ENCODE data around the gene HEATR9. TPM values are rescaled to one million over a fixed set of nuclear protein-coding genes. Genes with fewer than 3 reads are reported as not detected.

Gene HEATR9
- polyA plus RNA-seq, 1 of the 3 experiments (the other 2 are of a cell fraction) = not detected

GRCh38 chr17:35900708-35901480, 32.2 kb upstream of the HEATR9 start:
- no peaks in the 10 kb centered on the region; the same call in 1 of the 2 replicates for H3K27me3 ChIP-seq (ENCODE audit: insufficient read depth)
- 69% methylated on average over 11 of the region's 11 CpGs for WGBS (ENCODE audit: low lambda C conversion rate)
- no peaks in the 10 kb centered on the region for H4K20me1 ChIP-seq (ENCODE audit: insufficient read depth)
- H3K79me2 ChIP-seq (ENCODE audit: insufficient read depth) = no peaks in the 10 kb centered on the region
- H3K9ac ChIP-seq = no peak overlapping the region
- no peaks in the 10 kb centered on the region for H3K9me3 ChIP-seq
- no peaks in the 10 kb centered on the region for H3K9me2 ChIP-seq
- CTCF ChIA-PET = interaction anchor here (0.7 to 1.0 kb wide), 2 partner anchors 12 to 51 kb away, joined by 3 read pairs; no protein-coding TSS in a partner anchor
- TF ChIP-seq TEAD4 (IDR thresholded peaks at IDR 0.05; ENCODE audit: borderline replicate concordance, insufficient read depth) = no peak
- no peak for TF ChIP-seq FOSL2 (IDR thresholded peaks at IDR 0.05; ENCODE audit: borderline replicate concordance, low read depth)
- no peak for TF ChIP-seq NRF1 (IDR thresholded peaks at IDR 0.05; ENCODE audit: low read depth, low read length)
- TF ChIP-seq FOXM1 (IDR thresholded peaks at IDR 0.05; ENCODE audit: low read depth) = no peak
- no peak for TF ChIP-seq SMC3 (IDR thresholded peaks at IDR 0.05; ENCODE audit: low read depth, low read length)
- no peak for TF ChIP-seq GABPA (IDR thresholded peaks at IDR 0.05; ENCODE audit: low read depth)
- H3K4me1 ChIP-seq (ENCODE audit: control insufficient read depth in 1 of 2, insufficient read depth in 2 of 2, low read depth in 1 of 2, low read length in 1 of 2) = no peaks in the 10 kb centered on the region
- H2AFZ ChIP-seq (ENCODE audit: low read depth) = no peak overlapping the region
- no peaks in the 10 kb centered on the region for H3F3A ChIP-seq (replicated peaks; ENCODE audit: insufficient read depth)
- POLR2A ChIA-PET = no interaction called here
- H3K36me3 ChIP-seq (replicated peaks in 1 of 2; ENCODE audit: control insufficient read depth in 1 of 2, insufficient read depth in 2 of 2, low read length in 1 of 2) = no peaks in the 10 kb centered on the region
- no peak overlapping the region for H3K27ac ChIP-seq (ENCODE audit: low read depth in 2 of 2, low read length in 1 of 2)
- H3K4me3 ChIP-seq (ENCODE audit: low read depth in 2 of 2, low read length in 1 of 2) = no peak overlapping the region
- DNase-seq = no peak
- H3K4me2 ChIP-seq = no peak overlapping the region

- TF ChIP-seq TAF1 (IDR thresholded peaks at IDR 0.05; ENCODE audit: borderline replicate concordance, low read depth, low read length) (no peak), POLR2AphosphoS5 (IDR thresholded peaks at IDR 0.05; ENCODE audit: low read depth, low read length) (no peak), REST (IDR thresholded peaks at IDR 0.05; ENCODE audit: low read depth, low read length) (no peak), MEF2A (IDR thresholded peaks at IDR 0.05; ENCODE audit: borderline replicate concordance, low read depth) (no peak), MXI1 (IDR thresholded peaks at IDR 0.05; ENCODE audit: low read depth, low read length) (no peak), YY1 (IDR thresholded peaks at IDR 0.05; ENCODE audit: low read depth) (no peak)
- H3K9me2 ChIP-seq = no peaks in the 10 kb centered on the region
- no peak overlapping the region for H3K9ac ChIP-seq
- no peak overlapping the region for H3K4me3 ChIP-seq (ENCODE audit: low read depth in 2 of 2, low read length in 1 of 2)
- no peaks in the 10 kb centered on the region for H3K36me3 ChIP-seq (replicated peaks in 1 of 2; ENCODE audit: control insufficient read depth in 1 of 2, insufficient read depth in 2 of 2, low read length in 1 of 2)
- no peak overlapping the region for H3K27ac ChIP-seq (ENCODE audit: low read depth in 2 of 2, low read length in 1 of 2)
- no peak overlapping the region for H3K4me2 ChIP-seq
- 88% methylated on average over 2 of the region's 5 CpGs for WGBS (ENCODE audit: low lambda C conversion rate)
- DNase-seq = no peak
- CTCF ChIA-PET = interaction anchor here (0.7 to 1.0 kb wide), 2 partner anchors 11 to 50 kb away, joined by 3 read pairs; no protein-coding TSS in a partner anchor
- H4K20me1 ChIP-seq (ENCODE audit: insufficient read depth) = no peaks in the 10 kb centered on the region
- H3K4me1 ChIP-seq (ENCODE audit: control insufficient read depth in 1 of 2, insufficient read depth in 2 of 2, low read depth in 1 of 2, low read length in 1 of 2) = no peaks in the 10 kb centered on the region
- no peak overlapping the region for H2AFZ ChIP-seq (ENCODE audit: low read depth)
- H3K79me2 ChIP-seq (ENCODE audit: insufficient read depth) = no peaks in the 10 kb centered on the region
- POLR2A ChIA-PET = interaction anchor here (0.5 kb wide), 1 partner anchor 174 kb away, joined by 3 read pairs; no protein-coding TSS in a partner anchor
- H3K9me3 ChIP-seq = no peaks in the 10 kb centered on the region
- no peaks in the 10 kb centered on the region for H3F3A ChIP-seq (replicated peaks; ENCODE audit: insufficient read depth)
- H3K27me3 ChIP-seq (ENCODE audit: insufficient read depth) = no peaks in the 10 kb centered on the region
Measured at GRCh38 chr17:35900280-35900679, 31.6 kb upstream of the HEATR9 start.
